ENCODE measurements around the gene HHATL.

The HHATL gene

GRCh38 chr3:42701371-42702065 is 1.1 kb downstream of the HHATL start:
- no peak for FAIRE-seq
- DNase-seq (ENCODE audit: insufficient read length), result peak; percentile 72

GRCh38 chr3:42700366-42701288 is 2.0 kb downstream of the HHATL start:
- DNase-seq (ENCODE audit: insufficient read length) (peak; percentile 13), FAIRE-seq (no peak)
- TF ChIP-seq TAF1 (IDR thresholded peaks at IDR 0.05; ENCODE audit: borderline replicate concordance, low read depth, low read length) (no peak), POLR2A (IDR thresholded peaks at IDR 0.05; ENCODE audit: low read depth, low read length) (no peak), POLR2AphosphoS5 (IDR thresholded peaks at IDR 0.05; ENCODE audit: low read depth, low read length) (no peak)

More at GRCh38 chr3:42701371-42702065, 1.1 kb downstream of the HHATL start:
- TF ChIP-seq POLR2AphosphoS5 (IDR thresholded peaks at IDR 0.05; ENCODE audit: low read depth, low read length) (no peak), POLR2A (IDR thresholded peaks at IDR 0.05; ENCODE audit: low read depth, low read length) (no peak), TAF1 (IDR thresholded peaks at IDR 0.05; ENCODE audit: borderline replicate concordance, low read depth, low read length) (no peak)

GRCh38 chr3:42699511-42699971 is 3.1 kb downstream of the HHATL start:
- no peak for FAIRE-seq
- TF ChIP-seq POLR2AphosphoS5 (IDR thresholded peaks at IDR 0.05; ENCODE audit: low read depth, low read length), result no peak
- no peak for TF ChIP-seq TAF1 (IDR thresholded peaks at IDR 0.05; ENCODE audit: borderline replicate concordance, low read depth, low read length)
- no peak for TF ChIP-seq POLR2A (IDR thresholded peaks at IDR 0.05; ENCODE audit: low read depth, low read length)
- peak; percentile 7 for DNase-seq (ENCODE audit: insufficient read length)

- TF ChIP-seq POLR2A (IDR thresholded peaks at IDR 0.05; ENCODE audit: low read depth, low read length) (no peak), TAF1 (IDR thresholded peaks at IDR 0.05; ENCODE audit: borderline replicate concordance, low read depth, low read length) (no peak), POLR2AphosphoS5 (IDR thresholded peaks at IDR 0.05; ENCODE audit: low read depth, low read length) (no peak)
- DNase-seq (ENCODE audit: insufficient read length) (peak; percentile 3), FAIRE-seq (no peak)
Measured at GRCh38 chr3:42698911-42699230, 3.7 kb downstream of the HHATL start.

- DNase-seq (ENCODE audit: insufficient read length) (peak; percentile 4), FAIRE-seq (no peak)
- TF ChIP-seq POLR2AphosphoS5 (IDR thresholded peaks at IDR 0.05; ENCODE audit: low read depth, low read length) (no peak), POLR2A (IDR thresholded peaks at IDR 0.05; ENCODE audit: low read depth, low read length) (no peak), TAF1 (IDR thresholded peaks at IDR 0.05; ENCODE audit: borderline replicate concordance, low read depth, low read length) (no peak)
Measured at GRCh38 chr3:42698216-42698910, 4.2 kb downstream of the HHATL start.

- DNase-seq (ENCODE audit: insufficient read length) (peak; percentile 7), FAIRE-seq (no peak)
- TF ChIP-seq TAF1 (IDR thresholded peaks at IDR 0.05; ENCODE audit: borderline replicate concordance, low read depth, low read length), result no peak
Measured at GRCh38 chr3:42697289-42698051, 5.1 kb downstream of the HHATL start.

GRCh38 chr3:42696356-42697288 is 6.0 kb downstream of the HHATL start:
- no peak for DNase-seq (ENCODE audit: insufficient read length)
- FAIRE-seq, result no peak
- TF ChIP-seq TAF1 (IDR thresholded peaks at IDR 0.05; ENCODE audit: borderline replicate concordance, low read depth, low read length) (no peak), POLR2A (IDR thresholded peaks at IDR 0.05; ENCODE audit: low read depth, low read length) (no peak), POLR2AphosphoS5 (IDR thresholded peaks at IDR 0.05; ENCODE audit: low read depth, low read length) (no peak)

- TF ChIP-seq TAF1 (IDR thresholded peaks at IDR 0.05; ENCODE audit: borderline replicate concordance, low read depth, low read length), result no peak
- TF ChIP-seq POLR2AphosphoS5 (IDR thresholded peaks at IDR 0.05; ENCODE audit: low read depth, low read length), result no peak
- TF ChIP-seq POLR2A (IDR thresholded peaks at IDR 0.05; ENCODE audit: low read depth, low read length), result no peak
- FAIRE-seq, result no peak
- DNase-seq (ENCODE audit: insufficient read length), result no peak
Measured at GRCh38 chr3:42694366-42694765, 8.2 kb downstream of the HHATL start.

- DNase-seq (ENCODE audit: insufficient read length) (no peak), FAIRE-seq (no peak)
- no peak for TF ChIP-seq POLR2A (IDR thresholded peaks at IDR 0.05; ENCODE audit: low read depth, low read length)
- no peak for TF ChIP-seq TAF1 (IDR thresholded peaks at IDR 0.05; ENCODE audit: borderline replicate concordance, low read depth, low read length)
- TF ChIP-seq POLR2AphosphoS5 (IDR thresholded peaks at IDR 0.05; ENCODE audit: low read depth, low read length), result no peak
Measured at GRCh38 chr3:42693530-42693930, 9.1 kb downstream of the HHATL start.
